ENCODE results near the gene ZNF699.

DNA sequence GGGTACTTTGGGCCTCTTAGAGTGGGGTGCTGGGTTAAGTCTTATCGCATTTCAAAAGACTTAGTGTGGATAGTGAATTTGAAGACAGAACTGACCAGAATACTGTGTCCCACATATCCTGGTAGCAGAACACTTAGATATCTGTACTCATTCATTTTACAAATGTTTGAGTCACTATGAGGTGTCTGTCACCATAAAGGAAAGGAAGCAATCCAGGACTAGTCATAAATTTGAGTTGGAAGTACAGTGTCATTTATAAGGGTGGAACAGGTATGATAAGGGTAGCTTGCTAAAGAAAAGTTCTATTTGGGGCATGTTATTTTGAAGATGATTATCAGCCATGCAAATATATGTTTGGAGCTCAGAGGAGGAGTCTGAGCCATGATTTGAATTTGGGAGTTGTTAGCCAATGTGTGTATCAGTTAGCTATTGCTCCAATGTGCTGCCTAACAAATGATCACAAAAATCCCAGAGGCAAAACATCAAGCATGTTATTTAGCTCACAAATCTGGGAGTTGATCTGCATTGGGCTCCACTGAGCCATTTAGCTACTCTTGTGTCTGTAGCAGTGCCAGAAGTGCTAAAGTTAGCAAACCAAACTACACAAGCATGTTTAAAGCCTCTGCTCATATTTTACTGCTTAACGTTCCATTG, 20.3 kb downstream of the ZNF699 start:
- TF ChIP-seq CTCF (IDR thresholded peaks at IDR 0.05; ENCODE audit: insufficient read depth, low read length) (no peak), POLR2AphosphoS5 (IDR thresholded peaks at IDR 0.05; ENCODE audit: low read depth) (no peak)

Data from HL-60 (cell line).